ENCODE measurements around the gene ANGPTL5.

ANGPTL5 gene

DNA sequence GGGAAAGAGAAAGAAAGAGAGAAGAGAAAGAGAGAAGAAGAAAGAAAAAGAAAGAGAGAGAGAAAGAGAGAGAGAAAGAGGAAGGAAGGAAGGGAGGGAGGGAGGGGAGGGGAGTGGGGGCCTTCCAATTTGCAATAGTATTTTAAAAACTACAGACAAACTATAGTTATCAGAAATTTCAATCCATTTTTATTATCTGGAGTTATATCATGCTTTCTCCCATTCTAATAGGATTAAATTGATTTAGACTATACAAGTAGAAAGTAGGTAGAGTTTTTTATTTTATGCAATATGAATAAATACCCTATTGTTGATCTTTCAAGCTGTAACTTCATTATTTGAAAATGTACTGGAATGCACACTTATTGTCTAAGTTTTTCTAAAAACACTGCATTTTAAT is 71.7 kb downstream of the ANGPTL5 start:
- Histone ChIP-seq H3K4me3 (ENCODE audit: insufficient read depth in 1 of 2, low read depth in 1 of 2, low read length in 2 of 2) (no peak overlapping the region), H3K36me3 (ENCODE audit: control insufficient read depth in 1 of 2, insufficient read depth in 2 of 2, low read depth in 1 of 2, low read length in 2 of 2) (no peaks in the 10 kb centered on the region), H3K14ac (ENCODE audit: low read length in 2 of 2) (no peak overlapping the region), H3K9me3 (ENCODE audit: control insufficient read depth, low read length) (peaks cover 6% of the 10 kb centered on the region), H4K91ac (ENCODE audit: low read length) (no peak overlapping the region), H2AK5ac (ENCODE audit: low read length, severe bottlenecking) (no peak overlapping the region), H3K4me1 (ENCODE audit: control insufficient read depth, insufficient read depth, low read depth, low read length) (no peaks in the 10 kb centered on the region), H2BK5ac (ENCODE audit: low read depth, low read length, poor library complexity, severe bottlenecking) (no peak overlapping the region), H3K23ac (ENCODE audit: low read length in 2 of 2) (no peak overlapping the region), H3K4me2 (ENCODE audit: low read length, poor library complexity, severe bottlenecking) (no peak overlapping the region), H3K79me1 (replicated peaks; ENCODE audit: low read length, poor library complexity, severe bottlenecking) (no peaks in the 10 kb centered on the region), H3K27me3 (ENCODE audit: control insufficient read depth in 1 of 2, insufficient read depth in 1 of 2, low read length in 2 of 2) (no peaks in the 10 kb centered on the region), H3K18ac (ENCODE audit: low read depth in 1 of 2, low read length in 2 of 2) (no peak overlapping the region), H3K9ac (ENCODE audit: low read length) (no peak overlapping the region), H2BK120ac (ENCODE audit: low read depth, low read length) (no peak overlapping the region), H2BK12ac (ENCODE audit: low read length in 2 of 2) (no peak overlapping the region), H3K4ac (ENCODE audit: low read depth in 1 of 2, low read length in 2 of 2) (no peak overlapping the region), H3K27ac (ENCODE audit: low read length, poor library complexity, severe bottlenecking) (no peak overlapping the region), H2BK15ac (ENCODE audit: low read depth, poor library complexity, severe bottlenecking) (no peak overlapping the region), H2AFZ (ENCODE audit: low read depth, low read length) (no peak overlapping the region), H4K8ac (ENCODE audit: low read length) (no peak overlapping the region)
- DNase-seq = no peak

DNA sequence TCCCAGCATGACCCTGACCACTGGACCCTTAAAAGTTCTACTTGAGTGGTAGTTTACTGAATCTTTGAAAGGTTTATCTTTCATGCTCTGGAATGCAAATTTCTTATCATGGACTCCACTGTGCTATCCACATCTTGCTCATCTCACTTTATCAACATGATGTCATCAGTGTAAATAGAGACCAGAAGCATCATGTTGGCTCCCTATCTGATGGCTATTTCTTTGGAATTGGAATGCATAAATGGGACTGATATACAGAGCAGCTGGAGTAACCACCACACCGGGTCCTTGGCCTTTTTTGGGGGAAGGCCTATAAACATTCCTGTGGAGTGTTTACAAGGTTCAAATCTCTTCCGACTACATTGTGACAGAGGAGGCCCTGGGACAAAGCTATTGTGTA is 75.6 kb downstream of the ANGPTL5 start:
- Histone ChIP-seq H3K18ac (ENCODE audit: low read depth in 1 of 2, low read length in 2 of 2) (no peak overlapping the region), H2BK5ac (ENCODE audit: low read depth, low read length, poor library complexity, severe bottlenecking) (no peak overlapping the region), H2AFZ (ENCODE audit: low read depth, low read length) (no peak overlapping the region), H4K8ac (ENCODE audit: low read length) (no peak overlapping the region), H3K23ac (ENCODE audit: low read length in 2 of 2) (no peak overlapping the region), H3K9ac (ENCODE audit: low read length) (no peak overlapping the region), H3K27ac (ENCODE audit: low read length, poor library complexity, severe bottlenecking) (no peak overlapping the region), H3K36me3 (ENCODE audit: control insufficient read depth in 1 of 2, insufficient read depth in 2 of 2, low read depth in 1 of 2, low read length in 2 of 2) (no peaks in the 10 kb centered on the region), H2BK15ac (ENCODE audit: low read depth, poor library complexity, severe bottlenecking) (no peak overlapping the region), H3K79me1 (replicated peaks; ENCODE audit: low read length, poor library complexity, severe bottlenecking) (no peaks in the 10 kb centered on the region), H2BK120ac (ENCODE audit: low read depth, low read length) (no peak overlapping the region), H3K27me3 (ENCODE audit: control insufficient read depth in 1 of 2, insufficient read depth in 1 of 2, low read length in 2 of 2) (no peaks in the 10 kb centered on the region), H3K4ac (ENCODE audit: low read depth in 1 of 2, low read length in 2 of 2) (no peak overlapping the region), H3K4me3 (ENCODE audit: insufficient read depth in 1 of 2, low read depth in 1 of 2, low read length in 2 of 2) (no peak overlapping the region), H3K4me2 (ENCODE audit: low read length, poor library complexity, severe bottlenecking) (no peak overlapping the region), H3K4me1 (ENCODE audit: control insufficient read depth, insufficient read depth, low read depth, low read length) (no peaks in the 10 kb centered on the region), H3K9me3 (ENCODE audit: control insufficient read depth, low read length) (peaks cover 6% of the 10 kb centered on the region), H2AK5ac (ENCODE audit: low read length, severe bottlenecking) (no peak overlapping the region), H4K91ac (ENCODE audit: low read length) (no peak overlapping the region), H3K14ac (ENCODE audit: low read length in 2 of 2) (no peak overlapping the region), H2BK12ac (ENCODE audit: low read length in 2 of 2) (no peak overlapping the region)
- WGBS = 59% methylated on average over 2 of the region's 2 CpGs
- peak; percentile 30 for DNase-seq

All from mesenchymal stem cell (in vitro differentiated cells and primary cell).